Measurements from ENCODE around the gene CMTM4.
"Not testable (repeated sequence)": the region's sequence is repeated elsewhere in the genome, so short reads cannot be mapped to it uniquely, and the experiment has no call there.

CMTM4 gene

GRCh38 chr16:66668777-66669444, 27.6 kb downstream of the CMTM4 start:
- DNase-seq = no peak

DNA sequence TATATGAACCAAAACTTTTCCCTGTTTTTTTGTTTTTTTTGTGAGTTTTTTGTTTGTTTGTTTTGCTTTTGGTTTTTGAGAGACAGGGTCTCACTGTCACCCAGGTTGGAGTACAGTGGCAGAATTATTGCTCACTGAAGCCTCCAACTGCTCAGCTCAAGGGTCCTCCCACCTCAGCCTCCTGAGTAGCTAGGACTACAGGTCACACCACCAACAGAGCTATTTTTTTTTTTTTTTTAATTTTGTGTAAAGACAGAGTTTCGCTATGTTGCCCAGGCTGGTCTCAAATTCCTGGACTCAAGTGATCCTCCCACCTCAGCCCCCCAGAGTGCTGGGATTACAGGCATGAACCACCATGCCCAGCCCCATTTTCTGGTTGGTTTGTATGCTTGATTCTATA, 28.6 kb downstream of the CMTM4 start:
- no peak for DNase-seq

DNA sequence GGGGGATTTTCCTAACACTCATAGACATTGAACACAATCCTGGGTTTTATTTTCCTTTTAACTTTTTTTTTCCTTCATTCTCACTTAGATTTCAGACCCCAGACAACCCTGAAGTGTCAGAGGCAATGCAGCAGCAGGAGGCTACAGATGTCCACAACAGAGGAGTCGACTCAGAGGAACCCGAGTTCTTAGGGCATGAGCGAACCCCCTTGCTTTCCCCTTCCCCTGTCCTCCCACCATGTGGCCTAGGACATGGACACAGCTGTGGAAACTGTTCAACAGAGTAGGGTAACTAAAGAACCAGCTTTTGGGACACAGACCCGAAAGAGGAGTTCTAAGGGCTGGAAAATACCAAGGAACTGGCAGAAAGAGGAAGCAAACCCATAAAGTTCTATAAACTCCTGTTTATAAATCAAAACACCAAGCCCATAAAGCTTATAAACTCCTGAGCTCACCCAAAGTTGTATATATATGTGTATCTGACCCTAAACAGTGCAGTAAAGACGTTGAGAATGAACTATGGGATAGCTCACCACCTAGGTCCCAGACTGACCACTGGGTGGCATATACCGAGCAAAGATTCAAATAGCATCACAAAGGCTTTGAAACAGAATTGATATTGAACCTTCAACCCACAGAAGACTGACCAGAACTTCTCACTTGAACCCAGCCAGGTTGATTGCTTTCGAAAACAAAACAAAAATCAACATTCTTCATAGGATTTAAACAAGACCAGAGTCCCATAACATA, 33.9 kb downstream of the CMTM4 start:
- no peak for DNase-seq

DNA sequence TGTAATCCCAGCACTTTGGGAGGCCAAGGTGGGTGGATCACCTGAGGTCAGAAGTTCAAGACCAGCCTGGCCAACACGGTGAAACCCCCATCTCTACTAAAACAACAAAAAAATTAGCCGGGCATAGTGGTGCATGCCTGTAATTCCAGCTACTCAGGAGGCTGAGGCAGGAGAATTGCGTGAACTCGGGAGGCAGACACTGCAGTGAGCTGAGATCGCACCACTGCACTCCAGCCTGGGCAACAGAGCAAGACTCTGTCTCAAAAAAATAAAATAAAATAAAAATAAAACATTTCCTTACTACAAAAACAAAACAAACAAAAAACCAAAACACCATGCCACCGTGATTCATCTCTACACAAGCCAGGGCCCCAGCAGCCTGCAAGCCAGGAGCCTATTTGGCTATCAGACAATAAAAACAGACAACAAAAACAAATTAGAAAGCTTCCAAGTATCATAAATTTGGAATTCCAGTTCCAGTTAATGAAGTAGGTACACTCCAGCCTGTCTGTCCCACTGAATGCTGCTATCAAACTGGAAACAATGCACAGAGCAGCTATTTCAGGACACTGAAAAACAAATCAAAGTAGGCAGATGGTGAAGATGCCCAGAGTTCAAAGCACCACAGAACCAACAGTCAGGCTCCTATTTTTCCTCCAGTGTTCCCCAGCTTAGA, 34.7 kb downstream of the CMTM4 start:
- not testable (repeated sequence) for DNase-seq

- DNase-seq = no peak
Measured at GRCh38 chr16:66661210-66661560, 35.4 kb downstream of the CMTM4 start.

- DNase-seq = no peak
Measured at GRCh38 chr16:66660422-66661209, 35.9 kb downstream of the CMTM4 start.

DNA sequence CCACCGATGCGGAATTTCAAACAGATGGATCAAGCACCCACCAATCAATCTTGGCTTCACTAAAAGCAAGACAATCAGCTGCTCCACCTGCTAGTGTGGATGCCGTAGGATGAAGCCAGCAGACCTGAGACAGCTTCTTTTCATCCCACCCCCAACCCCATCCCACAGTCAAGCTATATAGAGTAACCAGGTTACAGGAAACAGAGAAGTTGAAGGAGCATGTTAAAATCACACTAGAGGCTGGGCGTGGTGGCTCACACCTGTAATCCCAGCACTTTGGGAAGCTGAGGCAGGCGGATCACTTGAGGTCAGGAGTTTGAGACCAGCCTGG, 37.7 kb downstream of the CMTM4 start:
- DNase-seq = no peak

DNA sequence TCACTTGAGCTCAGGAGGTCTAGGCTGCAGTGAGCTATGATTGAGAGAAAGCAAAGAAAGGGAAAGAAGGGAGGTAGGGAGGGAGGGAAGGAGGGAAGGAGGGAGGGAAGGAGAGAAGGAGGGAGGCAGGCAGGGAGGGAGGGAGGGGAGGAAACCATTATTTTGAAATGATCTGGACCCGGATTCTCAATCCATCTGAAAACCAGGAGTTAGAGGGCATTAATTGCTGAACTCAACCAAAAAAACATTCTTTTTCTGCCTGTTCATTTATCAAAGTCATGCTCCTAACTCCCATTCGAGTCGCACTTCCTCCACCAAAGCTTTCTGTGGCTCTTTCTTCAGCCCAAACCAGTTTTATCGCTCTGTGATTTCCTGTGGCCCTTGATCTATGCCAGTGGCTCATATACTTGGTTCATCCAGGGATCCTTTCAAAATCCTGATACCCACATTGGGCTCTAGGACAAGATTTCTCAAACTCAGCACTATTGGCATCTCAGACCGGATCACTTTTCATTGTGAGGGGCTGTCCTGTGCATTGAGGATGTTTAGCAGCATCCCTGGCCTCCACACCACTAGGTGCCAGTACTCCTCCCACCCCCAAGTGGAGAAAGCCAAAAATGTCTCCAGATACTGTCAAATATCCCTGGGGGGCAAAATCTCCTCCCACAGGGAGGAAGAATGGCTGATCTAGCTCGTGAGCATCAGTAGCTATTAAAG, 38.2 kb downstream of the CMTM4 start:
- no peak for DNase-seq

DNA sequence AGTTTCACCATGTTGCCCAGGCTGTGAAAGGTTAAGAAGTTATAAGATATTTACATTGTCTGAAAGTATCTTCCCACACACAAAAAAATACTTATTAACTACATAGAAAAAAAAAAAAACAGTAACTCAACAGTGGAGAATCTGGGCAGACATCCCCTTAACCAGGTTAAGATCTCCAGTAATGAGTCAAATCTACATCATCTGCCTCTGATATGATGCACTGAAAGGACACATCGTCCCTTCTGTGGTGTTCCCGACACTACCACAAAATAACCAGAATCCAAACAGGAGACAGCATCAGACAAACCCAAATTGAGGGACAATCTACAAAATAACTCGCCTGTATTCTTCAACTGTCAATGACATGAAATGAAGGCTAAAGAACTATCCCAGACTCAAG, 40.0 kb downstream of the CMTM4 start:
- no peak for DNase-seq

GRCh38 chr16:66653581-66654350, 42.8 kb downstream of the CMTM4 start:
- DNase-seq = no peak

DNA sequence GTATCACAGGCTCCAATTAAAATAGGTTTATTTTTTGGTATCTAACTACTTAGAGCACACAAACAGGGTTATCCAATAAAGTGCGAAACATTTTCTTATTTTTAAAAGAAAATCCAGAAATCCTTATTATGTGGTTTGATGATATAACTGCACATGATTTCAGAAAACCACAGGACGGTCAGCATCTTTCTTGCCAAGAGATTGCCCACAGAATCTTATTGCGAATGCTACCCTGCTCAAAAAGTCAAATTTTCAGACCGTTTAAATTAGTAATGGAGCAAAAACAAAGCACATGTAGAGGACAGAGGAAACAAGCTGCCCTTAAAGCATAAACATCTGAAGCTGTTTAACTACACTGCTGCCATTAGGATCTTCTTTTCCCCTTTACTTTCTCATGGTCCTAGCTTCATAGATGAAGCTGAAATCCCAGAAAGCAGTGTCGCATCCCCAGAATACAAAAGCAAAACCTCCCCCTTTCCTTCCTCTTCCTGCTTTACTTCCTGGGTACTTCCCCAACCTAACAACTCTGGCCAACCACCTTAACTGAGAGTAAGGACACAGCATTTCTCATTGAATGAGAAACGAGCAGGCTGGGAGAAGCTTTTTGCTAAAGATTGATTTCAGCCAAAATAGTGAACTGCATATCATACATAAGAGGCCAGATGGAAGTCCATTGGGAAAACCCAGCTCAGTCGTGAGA, 43.7 kb downstream of the CMTM4 start:
- DNase-seq = no peak

DNA sequence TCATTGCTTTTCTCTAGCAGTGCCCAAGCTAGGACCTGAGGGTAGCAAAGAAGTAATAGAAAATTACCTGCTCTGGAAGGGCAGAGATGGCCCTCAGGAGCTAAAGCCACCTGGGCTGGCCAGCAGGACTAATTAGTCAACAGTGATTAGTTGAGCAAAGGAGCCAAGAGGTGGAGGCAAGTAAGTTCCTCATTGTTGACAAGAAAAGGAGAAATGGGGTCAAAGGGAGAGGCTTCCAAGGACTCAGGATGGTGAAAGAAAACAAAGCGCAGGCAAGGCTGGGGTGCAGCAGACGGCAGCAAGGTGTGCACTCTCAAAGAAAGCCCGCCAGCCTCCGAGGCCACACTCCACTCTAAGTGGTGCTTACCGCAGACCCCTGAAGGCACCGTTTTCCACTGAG, 44.6 kb downstream of the CMTM4 start:
- DNase-seq = no peak

DNA sequence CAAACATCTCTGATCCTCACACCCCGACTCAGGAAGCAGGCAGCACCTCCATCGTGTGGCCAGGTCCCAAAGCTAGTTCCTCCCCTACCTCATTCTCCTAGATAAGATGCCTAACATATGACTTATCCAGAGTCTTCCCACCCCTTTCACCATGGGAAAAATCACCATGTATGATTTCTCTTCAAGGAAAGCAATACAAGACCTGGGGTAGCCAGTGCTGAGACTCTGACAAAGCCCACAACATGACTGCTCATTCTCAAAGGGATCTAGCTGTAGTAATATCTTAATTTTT, 45.1 kb downstream of the CMTM4 start:
- DNase-seq = no peak

DNA sequence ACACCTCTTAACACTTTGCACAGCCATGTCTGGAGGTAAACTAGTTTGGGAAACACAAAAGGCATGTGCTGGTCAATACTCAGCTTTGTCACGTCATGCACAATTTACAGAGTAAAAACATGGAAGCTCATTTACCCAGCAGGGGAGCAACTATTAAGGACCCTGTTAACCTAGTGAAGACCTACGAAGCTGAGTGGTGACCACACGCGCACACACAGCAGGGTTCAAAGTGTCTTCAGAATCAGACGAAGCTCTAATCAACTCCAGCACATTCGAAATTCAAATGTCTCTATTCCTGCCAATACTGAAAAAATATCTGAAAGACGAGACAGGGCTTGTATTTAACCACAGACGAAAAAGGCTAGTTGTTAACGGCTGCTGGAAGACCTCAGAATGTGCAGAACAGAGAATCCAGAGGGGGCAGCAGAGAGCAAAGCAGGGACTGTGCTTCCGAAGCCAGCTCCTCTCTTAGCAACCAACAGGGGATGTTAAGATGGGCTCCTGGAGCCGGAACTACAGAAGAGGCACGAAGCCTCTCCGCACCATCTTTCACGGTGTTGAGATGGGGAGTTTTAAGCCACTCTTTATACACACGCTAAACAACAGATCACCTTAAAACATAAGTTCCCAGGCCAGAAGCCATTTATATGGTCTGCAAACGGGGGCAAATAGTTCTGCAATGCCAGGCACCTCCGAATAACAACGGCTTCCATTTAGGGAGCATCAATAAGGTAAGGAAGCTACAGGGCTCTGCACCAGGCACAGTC, 45.7 kb downstream of the CMTM4 start:
- peak; percentile 85 for DNase-seq

DNA sequence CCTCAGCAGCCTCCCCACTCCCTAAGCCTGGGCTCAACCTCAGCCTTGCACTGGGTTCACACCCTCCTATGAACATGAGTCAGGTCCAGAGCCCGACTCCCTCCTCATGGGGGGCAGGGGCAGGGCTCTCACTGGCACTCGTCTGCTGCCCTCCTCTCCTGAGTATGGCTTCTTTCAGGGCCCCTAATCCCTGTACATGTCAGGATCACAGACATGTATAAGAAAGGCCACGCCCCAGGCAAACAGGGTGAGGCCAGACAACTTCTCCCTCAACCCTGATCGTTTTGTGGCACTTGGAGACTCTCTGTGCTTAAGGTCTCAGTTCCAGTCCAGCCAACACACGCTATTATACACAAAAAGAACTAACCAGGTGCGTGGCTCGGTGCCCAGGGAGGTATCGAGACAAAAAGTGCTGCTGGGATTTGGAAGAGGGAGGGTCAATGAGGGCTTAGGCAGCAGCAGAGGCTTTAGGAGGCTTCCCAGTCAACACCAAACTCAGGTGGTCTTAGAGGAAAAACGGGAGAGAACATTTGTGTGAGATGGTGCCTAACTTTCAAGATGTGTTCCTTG, 46.8 kb downstream of the CMTM4 start:
- no peak for DNase-seq

GRCh38 chr16:66649167-66649566, 47.4 kb downstream of the CMTM4 start:
- no peak for DNase-seq

- DNase-seq = no peak
Measured at GRCh38 chr16:66647866-66648265, 48.7 kb downstream of the CMTM4 start.

- DNase-seq = no peak
Measured at GRCh38 chr16:66641387-66641786, 55.2 kb downstream of the CMTM4 start.

DNA sequence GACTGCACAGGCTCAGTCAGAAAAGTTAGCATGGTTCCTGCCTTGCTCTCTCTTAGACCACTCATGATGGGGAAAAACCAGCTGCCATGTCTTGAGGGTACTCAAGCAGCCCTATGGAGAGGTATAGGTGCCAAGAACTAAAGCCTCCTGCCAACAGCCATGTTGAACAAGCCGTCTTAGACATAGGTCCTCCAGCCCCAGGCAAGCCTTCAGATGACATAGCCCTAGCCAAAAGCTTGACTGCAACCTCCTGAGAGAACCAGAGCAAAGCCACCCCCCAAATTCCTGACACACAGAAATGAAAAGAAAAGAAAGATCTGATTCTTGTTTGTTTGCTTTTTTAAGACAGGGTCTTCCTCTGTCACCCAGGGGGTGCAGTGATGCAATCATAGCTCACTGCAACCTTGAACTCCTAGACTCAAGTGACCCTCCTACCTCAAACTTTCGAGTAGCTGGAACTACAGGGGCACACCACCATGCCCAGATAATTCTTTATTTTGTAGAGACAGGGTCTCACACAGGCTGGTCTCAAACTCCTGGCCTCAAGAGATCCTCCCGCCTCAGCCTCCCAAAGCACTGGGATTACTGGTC, 55.7 kb downstream of the CMTM4 start:
- no peak for DNase-seq

Data from activated CD8-positive, alpha-beta memory T cell treated with anti-CD3 and anti-CD28 coated beads for 24 hours (primary cell).